GM18909 (cell line): ENCODE results near the gene CENPP.

Experiments
- ATAC-seq: cut with Tn5 transposase; IDR thresholded peaks from one replicate; pipeline ENCODE4 v1.9.1; 2021; ENCODE audit warnings: mild to moderate bottlenecking; ENCODE audit not compliant: unreplicated experiment, poor library complexity

CENPP gene

DNA sequence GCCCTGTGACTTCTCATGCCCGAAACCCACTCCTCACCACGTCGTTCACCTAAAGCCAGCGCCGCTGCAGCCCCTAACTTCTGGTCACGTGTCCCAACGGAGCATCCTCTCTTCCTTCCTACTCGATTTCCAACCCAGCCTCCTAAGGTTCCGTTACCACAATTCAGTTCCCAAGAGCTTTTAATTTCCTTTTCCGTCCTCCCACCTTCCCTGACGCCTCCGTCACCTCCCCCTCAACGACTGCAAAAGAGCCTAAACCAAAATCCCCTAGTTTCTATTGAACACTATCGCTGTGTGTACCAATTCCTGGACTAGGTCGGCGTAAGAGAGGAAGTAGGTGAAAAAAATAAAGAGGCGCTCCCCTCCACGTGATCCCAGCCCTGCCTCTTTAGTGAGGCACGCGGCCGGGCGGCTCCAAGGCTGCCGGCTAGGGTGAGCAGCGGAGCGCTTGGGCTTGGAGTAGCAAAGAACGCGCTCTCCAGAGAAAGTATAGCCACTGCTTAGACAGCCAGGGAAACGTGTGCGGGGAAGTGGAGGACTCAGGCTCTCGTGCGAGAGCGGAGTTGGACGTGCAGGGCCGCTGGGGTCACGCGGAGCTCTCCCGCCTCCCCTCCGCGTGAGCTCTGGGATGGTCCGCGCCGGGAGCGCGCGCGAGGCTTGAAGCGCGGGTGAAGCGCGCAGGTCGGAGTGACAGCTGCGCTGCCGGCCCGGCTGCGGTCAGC is at the start of gene CENPP, which contains the start of gene NOL8:
Gene CENPP (plus strand): TSS at position 685 of the 722 bp plus-strand sequence.
Gene NOL8 (minus strand): TSS at position 82 of the 722 bp plus-strand sequence. CDS start 1,189 bp downstream, outside the sequence.
- peak; percentile 95 for ATAC-seq

DNA sequence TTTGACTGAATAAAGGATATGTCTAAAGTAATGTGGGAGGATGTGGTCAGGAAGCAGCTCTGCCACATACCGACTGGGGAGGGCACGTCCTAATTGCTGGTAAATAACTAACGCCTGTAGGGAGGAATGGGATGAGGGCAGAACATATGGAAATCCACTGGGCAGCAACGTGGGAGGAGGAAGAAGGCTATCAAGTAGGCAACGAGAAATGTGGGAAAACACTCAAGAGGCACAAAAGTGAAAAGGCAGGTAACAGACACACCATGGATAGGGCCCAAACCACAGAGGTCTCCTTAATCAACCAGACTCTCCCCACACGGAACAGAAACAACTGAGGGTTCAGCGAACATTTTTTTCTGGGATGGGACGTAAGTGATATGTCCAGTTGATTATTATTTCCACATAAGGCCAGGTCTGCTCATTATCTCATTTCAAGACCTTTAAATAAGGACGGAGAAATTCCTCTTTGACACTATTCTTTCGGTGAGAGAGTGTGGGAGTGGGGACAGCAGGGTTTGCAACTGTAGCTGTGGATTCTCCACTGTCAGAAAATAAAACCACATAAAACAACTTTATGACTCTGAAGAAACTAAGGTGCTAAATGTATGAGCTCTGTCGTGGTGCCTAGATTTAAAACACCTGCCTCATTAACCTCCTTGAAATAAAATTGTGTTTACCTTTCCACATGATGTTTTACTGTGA is 49.3 kb upstream of the CENPP start:
- ATAC-seq: no peak

DNA sequence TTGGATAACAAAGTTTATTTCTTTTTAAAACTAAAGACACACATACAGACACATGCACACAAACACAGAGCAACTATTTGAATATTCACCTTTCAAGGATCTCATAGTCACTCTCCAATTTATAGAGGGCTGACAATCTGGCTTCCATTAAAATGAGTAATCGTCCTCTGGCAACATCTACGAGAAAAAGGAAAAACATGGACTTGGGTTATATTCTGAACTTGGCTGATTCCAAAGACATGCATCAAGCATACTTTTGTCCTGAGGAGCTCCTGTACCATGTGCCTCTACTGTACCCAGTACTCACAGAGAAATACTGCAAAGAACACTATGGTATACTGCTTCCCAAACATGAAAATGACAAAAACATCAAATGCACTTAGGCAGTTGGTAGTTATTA is 47.6 kb upstream of the CENPP start:
- ATAC-seq: no peak

DNA sequence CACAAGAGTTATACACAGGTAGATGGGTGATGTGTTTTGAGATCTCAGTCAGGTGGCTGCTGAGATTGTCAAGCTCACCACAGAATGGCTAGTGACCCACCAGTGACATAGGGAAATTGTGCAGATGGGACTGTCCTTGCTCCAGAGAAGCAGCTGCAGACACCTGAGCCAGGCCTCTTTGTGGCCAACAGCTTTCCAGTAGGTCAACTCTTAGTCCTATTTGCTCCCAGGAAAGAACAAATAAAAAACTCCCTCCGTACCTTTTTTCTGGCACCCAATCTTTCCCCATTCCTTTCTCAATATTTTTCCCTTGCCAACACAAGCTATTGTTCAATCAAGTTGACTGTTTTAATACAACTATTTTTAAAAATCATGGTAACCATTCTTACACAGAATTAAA is 46.5 kb upstream of the CENPP start:
- ATAC-seq: no peak

DNA sequence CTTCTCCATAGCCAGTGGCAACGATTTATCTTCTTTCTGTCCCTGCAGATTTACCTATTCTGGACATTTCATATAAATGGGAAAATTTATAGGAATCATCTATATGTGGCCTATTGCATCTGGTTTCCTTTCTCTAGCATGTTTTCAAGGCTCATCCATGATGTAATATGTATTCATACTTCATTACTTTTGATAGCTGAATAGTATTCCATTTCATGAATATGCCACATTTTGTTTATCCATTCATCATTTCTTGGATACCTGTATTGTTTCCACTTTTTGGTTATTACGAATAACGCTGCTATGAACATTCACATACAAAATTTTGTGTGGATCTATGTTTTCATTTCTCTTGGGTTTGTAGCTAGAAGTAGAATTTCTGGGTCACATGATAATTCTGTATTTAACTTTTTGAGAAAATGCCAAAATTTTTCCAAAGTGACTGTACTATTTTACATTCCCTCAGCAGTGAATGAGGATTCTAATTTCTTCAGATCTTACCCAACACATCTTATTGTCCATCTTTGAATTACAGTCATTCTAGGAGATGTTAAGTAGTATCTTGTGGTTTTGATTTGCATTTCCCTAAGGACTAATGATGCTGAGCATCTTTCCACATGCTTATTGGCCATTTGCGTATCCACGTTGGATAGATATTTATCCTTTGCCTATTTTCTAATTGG is 35.9 kb upstream of the CENPP start:
- ATAC-seq: no peak

DNA sequence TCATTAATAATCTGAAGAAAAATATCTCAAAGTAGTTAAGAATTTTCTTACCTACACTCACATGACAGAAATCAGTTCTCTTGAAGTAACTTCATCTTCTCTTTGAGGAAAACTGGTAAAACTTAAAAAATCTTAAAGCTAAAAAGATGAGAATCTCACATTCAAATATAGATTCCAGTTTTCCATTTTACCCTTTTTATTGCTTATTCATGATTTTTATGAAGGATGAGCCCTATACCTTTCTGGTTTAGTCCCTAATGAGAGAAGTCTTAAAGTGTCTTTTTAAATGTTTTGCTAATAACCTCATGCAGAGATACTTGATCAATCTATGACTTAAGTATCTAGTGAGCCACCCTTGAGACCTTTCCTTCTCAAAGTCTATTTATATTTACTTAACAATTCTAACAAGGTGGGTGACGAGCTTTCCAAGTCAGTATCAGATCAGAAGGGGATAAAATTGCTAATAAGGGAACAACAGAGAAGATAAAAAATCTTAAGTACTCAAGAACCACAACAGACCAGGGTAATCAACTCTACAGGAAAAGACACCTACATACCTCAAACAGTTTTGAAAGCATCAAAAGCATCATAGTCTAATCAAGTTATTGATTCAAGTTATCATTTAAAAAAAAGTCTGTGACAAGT is 34.8 kb upstream of the CENPP start:
- no peak for ATAC-seq

DNA sequence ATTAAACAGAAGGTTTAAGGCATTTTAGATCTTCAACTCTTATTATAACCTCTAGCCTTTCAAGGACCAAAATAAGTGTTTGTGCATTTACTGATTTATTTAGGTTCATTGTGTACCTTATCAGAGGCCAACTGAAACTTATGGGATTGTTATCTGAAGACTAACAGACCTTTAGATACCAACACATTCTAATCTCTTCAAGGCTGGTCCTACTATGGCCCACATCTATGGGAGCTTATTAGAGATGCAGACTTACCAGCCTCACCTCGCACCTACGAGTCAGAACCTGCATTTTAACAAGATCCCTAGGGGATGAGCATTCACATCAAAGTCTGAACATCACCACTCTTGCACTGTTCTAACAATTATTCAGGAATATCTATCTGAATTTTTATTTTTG is 34.2 kb upstream of the CENPP start:
- ATAC-seq: no peak

DNA sequence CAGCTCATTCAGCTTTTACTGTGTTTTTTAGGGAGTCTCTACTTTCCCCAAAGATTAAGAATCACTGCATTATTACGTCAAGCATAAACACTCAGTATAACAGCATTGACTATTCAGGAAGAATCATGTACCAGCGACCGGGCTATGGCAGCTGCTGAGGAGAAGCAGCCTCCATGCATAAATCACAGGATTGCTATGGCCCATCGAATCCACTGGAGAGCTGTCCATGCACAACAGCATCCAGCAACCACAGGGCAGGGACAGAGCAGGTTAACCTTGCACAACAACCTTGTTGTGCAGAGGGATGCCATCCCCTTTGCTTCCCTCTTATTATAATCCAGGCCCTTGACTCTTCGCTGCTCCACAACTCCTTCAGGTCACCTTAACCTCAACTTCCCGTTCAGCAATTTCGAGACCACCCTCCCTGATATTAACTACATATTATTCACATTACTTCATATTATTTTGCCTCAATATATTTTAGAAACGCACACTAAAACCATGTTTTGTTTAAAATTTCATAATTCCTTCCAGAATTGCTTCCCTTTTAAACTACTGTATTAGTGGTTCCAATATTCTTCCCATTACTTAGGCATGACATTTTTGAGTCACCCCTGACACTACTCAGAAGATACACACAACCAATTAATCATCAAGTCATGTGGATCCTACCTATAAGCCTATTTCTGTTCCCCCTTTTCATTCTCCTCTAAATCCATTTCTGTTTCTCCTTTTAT is 33.2 kb upstream of the CENPP start:
- ATAC-seq: no peak

DNA sequence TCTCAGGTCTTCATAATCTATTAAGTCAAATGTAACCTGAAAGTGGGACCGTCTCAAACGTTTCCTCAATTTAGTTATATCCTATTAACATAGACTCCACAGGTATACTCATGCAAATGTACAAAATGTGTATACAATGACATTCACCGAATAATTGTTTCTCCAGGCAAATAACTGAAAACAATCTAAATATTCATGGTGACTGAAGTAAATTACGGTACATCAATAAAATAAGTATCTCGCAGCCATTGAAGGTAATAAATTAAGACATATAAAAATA is 32.7 kb upstream of the CENPP start:
- no peak for ATAC-seq

DNA sequence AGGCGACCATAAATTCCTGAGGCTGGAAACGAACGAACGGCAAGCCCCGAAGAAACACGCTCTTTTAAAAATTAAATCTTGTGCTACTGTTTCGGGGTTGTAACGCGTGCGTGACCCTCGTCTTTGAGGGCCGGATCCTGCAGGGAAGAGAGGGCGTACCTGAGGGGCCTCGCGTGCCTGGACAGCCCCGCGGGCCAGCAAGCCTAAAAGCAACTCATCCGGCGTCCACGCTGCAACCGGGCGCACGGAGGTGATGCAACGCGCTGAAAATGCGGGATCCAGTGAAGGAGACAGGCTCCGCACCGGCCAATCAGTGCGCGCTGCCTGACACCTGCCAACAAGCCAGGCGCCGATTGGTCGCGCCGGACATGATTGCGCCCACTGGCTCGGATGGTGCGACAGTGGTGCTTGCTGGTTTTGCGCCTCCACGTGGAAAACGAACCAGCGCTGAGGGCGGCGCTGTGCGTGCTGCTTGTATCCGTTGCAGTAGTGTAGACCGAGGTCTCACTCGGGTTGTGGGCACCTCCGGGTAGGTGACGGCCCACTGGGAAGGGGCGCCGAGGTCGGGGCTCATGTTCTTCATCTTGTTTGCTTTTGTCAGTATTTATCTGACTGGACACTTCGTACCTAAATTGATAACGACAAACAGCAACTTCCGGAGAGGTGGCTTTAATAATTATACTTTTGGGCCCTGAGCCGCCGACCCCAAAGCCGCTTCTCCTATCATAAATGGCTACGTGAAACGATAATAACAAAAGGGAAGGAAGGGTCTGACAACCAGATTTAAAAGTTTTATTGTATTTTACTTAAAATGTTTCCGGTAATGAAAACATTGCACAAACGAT is 32.1 kb upstream of the CENPP start, which contains the start of gene IARS1:
Gene IARS1 (minus strand): TSS at position 246 of the 845 bp plus-strand sequence. CDS start 4,278 bp downstream, outside the sequence.
- ATAC-seq: peak; percentile 97

DNA sequence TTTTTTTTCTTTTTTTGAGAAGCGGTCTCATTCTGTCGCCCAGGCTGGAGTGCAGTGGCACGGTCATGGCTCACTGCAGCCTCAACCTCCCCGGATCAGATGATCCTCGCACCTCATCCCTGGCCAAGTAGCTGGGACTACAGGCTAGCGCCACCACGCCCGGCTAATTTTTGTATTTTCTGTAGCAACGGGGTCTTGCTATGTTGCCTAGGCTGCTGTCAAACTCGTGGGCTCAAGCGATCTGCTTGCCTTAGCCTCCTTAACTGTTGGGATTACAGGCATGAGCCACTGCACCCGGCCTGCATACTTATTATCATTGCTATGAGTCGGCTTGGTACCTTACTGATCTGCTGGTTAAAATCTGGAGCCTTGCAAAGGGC is 31.5 kb upstream of the CENPP start:
- ATAC-seq: no peak

DNA sequence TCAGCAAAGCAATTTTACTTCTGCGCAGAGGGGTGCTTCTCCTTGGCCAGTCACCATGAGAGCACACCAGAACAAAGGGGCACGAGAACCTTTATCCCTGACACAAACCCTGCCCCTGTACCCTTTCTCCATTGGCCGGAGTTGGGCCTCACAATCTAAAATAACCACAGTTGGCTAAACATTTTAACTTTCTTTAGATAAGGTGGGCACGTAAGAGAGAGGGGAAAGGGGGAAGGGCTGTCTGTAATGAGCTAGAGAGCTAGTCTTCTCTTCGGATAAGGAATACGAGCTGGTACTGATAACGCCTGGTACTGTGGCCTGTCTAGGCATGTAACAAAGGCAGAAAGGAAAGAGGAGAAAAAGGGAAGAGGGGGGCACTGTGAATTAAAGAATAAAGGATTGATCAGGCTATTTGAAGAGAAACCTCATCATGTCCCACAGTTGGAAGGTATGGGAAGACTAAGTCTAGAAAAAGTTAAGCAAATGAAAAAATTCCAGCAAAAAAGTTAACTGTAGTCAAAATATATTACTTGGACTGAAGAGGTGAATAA is 30.4 kb upstream of the CENPP start:
- ATAC-seq: no peak

DNA sequence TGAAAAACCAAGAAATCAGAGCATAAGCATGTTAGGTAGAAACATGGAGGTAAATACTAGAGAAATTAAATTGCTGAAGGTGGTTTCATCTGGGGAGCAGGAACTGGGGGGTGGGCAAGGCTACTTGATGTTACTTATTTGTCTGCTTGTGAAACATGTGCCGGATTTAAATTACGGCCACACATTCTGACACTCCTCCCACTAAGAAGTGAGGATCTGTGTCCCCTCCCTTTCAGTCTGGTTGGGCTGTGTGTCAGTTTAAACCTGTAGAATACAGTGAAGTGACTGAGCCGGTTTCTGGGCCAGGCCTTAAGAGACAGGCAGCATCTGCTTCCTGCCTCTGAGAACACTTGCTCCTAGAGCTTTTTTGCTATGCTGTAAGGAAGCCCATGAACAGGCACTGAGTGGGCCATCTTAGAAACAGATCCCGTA is 29.9 kb upstream of the CENPP start:
- no peak for ATAC-seq

DNA sequence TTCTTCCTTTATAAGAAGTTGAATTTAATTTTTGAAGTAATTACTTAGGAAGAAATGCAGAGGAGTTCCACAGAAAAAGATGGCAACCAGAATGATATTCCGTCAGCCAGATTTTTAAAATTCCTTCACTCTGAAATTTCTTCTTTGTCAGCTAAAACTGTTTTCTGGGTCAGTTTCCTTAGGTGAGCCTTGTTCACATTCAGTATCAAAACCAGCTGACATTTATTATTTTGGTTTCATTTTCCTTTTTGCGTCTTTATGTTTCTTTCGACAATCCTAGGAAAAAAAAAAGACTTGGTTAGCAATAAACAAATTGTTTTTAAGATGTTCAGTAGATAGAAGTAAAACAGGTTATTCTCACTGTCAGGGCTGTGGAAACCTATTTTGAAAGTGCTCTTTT is 28.1 kb upstream of the CENPP start:
- no peak for ATAC-seq

DNA sequence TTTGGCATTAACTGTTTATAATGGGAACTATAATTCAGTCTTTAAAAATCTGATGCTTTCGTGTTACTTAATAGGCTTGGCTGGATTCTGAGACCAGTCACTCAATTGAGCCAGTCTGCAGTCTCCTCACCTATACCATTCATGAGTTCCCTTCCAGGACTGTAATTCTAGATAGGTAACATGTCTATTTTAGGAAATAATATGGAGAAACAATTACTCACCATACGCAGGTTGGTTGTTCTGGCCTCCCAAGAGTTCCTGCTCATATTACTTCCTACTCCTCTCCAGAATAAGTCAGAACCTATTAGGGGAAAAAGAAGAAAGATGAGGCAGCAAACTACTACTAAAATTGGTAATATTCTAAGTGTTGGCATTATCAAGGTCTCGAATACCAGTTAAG is 27.7 kb upstream of the CENPP start:
- ATAC-seq: no peak

DNA sequence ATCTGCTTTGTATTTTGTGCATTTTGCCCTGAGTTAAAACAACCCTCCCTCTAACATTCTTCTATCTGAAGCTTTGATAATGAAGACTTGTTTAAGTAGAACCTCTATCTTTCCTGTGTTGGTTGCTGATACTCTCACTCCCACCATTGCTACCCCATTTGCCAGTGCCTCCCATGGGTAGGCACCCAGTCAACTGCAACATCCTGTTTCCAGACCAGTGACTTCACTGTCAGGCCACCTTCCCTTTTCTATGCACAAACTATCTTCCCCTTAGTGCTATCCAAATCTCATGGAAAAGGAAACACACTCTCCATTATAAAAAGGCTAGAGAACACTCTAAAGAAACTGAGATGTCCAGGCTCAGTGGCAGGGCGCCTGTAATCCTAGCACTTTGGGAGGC is 26.6 kb upstream of the CENPP start:
- ATAC-seq: no peak

DNA sequence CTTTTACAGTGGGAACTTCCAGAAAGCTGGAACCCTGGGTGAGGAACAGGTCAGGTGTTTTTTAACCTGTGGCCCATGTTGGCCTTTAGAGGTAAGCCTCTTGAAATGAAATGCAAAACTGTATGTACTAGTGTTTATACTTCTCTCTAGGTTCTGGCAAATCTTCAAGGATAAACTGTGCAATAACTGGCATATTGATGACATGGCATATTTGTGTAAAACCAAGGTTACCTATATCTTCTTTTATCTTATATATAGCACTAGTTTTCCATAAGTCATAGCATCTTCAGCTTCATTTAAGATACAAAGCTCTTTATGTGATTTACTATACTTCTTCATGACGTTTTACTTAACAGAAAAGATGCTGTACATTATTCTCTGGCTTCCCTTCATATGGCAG is 24.8 kb upstream of the CENPP start:
- no peak for ATAC-seq

DNA sequence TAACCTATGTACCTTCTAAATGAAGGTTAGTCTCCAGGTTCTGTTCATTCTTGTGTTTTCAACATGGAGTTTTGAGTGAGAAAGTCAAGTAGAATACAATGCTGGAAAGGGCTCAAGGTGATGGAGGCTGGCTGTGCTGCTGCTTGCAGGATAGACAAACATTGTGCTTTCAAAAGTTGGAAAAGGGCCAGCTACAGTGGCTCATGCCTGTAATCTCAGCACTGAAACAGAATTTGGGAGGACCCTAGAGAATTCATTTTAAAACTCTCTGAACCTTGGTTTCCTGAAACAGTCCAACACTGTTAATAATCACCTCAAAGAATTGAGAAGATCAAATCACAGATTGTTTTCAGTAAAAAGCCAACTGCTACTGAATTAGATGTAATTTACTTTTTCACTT is 16.9 kb upstream of the CENPP start:
- no peak for ATAC-seq

DNA sequence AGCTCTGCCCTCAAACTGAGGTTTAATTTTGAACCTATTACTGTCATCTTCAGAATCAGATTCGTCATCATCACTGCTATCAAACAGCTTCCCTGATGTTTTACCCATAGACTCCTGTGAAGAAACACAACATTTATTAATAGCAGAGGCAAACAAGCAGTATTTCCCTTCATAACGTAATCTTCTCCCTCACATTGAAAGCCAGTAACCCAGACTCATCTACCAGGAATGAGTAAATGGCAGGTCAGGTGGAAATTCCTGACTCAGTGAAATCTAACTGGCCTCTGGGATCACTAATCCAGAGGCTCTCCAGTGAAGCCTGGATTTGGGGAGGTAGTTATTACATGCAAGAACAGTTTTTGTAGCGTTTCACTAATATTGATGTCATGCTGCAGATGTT is 15.2 kb upstream of the CENPP start:
- ATAC-seq: no peak
